Activated T-helper 1 cell treated with anti-CD3 and anti-CD28 coated beads, Interleukin-2, amount 50 U/mL, for 16 hours (primary cell): ENCODE results near the gene SYNE2.
"Not testable (repeated sequence)": the region's sequence is repeated elsewhere in the genome, so short reads cannot be mapped to it uniquely, and the experiment has no call there.

Experiments used
- DNase-seq, 2 donors: peaks; one replicate each; pipeline ENCODE4 v3.0.0-alpha.2; 2020; ENCODE audit warnings: low read depth in 1 of 2, low spot score in 1 of 2

The SYNE2 gene

DNA sequence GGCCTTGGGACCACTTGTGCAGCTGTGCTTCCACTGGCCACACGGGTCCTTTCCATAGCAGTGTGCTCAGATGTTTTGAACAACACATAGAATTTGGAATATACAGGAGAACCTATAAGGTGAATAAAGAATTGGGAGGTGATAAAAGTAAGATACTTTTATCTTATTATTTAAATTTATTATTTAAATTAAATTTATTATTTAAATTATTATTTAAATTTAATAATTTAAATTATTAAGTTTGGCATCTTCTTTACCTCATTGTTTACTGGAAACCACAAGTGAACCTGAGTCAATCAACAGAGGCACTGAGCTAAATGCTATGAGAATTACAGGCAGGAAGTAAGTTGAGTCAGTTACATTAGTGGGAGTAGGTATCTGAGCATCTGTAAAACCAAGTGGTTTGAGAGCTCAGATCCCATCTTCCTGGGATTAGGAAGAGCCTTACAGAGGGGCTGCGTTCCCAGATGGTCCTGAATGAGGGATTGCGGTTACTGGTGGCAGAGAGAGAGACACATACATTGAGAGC is 338.2 kb downstream of the SYNE2 start:
- no peak for DNase-seq

GRCh38 chr14:64191756-64192155 is 339.0 kb downstream of the SYNE2 start:
- DNase-seq: no peak

DNA sequence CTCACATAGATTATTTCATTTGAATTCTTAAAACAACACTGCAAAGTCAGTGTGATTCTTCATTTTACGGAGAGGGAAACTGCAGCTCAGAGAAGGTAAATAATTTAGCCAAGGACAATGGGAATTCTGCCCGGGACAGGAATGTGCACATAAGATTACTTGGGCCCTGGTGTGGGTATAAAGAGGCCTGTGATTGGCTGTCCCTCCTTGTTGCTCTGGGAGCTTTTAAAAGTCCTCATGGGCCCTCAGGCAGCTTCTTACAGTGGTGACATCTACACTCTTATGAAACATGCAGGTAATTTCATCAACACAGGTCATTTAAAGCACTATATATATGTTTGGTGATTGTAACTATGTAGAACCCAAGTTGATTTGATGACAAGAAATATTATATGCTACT is 341.0 kb downstream of the SYNE2 start:
- DNase-seq: no peak

GRCh38 chr14:64194404-64194803 is 341.6 kb downstream of the SYNE2 start:
- DNase-seq: no peak

DNA sequence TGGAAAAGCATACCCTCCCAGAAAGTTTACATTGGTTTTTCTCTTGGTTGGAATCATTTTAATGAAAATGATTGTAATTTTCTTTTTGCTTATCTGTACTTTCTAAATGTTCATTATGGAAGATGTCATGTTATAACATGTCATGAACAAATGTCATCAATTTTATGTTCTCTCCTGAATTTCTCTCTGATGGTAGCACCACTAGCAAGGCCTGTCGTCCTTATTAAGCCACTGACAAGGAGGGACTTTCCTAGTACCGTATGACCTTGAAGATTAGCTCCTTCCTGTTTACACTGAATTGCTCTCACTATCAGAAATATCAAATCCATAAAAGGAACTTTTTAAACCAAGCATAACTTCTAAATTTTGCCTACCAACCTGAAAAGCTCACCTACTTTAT is 342.4 kb downstream of the SYNE2 start:
- no peak for DNase-seq

GRCh38 chr14:64196056-64196455 is 343.3 kb downstream of the SYNE2 start:
- DNase-seq: no peak

DNA sequence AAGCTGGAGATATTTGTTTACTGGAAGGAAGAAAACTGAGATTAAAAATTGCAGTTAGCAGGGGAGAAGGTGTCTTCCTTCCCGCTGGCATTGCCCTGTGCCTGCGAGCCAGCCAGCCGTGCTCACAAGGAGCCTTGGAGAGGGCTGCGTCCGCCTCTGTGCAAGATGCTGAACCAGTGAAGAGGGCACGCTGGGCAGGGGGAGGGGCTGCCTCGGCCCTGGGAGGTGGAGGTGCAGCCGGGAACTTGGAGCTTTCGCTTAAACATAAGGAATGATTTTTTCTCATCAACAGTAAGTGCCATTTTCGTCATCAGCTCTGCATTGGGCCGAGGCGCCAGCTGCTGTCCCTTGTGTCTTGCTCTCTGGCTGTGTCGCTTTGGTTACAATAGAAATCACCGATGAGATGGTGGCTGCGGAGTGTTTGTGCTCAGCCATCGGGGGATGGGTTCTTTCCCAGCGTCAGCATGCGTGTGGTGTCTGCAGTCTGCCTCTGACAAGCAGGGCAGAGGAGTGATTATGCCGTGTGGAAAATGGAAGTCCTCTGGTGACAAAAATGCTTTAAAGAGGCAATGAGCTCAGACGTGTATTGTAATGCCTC is 344.1 kb downstream of the SYNE2 start:
- DNase-seq: no peak

DNA sequence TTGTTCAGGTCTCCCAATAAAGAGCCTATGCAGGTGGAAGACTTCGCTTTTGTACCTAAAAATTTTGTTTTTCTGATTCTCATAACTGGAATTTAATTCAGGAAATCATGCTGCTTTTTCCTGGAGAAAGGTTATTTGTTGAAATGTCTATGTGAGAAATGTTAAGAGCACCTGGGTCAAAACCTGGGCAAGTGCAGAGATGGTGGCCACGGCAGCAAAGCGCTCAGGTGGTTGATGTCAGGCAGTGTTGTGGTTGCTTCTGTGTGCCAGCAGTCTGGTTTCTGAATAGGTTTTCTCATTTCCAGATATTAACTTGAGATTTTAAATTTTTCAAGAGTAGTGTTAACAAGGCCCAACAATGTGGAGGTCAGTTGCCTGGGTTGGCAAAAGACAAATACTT is 345.2 kb downstream of the SYNE2 start:
- DNase-seq: no peak

GRCh38 chr14:64198486-64198885 is 345.7 kb downstream of the SYNE2 start:
- DNase-seq: no peak

GRCh38 chr14:64200170-64200569 is 347.4 kb downstream of the SYNE2 start:
- no peak for DNase-seq

DNA sequence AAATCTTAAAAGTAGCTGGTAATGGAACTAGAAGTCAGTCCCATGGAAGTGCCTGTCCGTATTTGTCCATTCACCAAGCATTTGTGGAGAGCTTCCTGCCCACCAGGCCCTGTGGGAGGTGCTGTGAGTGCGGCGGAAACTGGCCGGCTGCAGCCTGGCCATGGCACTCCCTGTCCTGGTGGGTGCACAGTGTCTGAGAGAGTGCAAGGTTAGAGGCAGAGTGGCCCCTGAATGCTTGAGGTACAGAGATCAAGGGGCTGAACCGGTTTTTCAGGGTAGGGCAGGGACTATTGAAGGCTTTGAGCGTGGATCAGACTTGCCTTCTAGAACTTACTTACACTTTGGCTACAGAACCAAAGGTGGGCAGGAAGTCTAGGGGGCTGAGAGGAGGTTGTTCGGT is 348.5 kb downstream of the SYNE2 start:
- no peak for DNase-seq

DNA sequence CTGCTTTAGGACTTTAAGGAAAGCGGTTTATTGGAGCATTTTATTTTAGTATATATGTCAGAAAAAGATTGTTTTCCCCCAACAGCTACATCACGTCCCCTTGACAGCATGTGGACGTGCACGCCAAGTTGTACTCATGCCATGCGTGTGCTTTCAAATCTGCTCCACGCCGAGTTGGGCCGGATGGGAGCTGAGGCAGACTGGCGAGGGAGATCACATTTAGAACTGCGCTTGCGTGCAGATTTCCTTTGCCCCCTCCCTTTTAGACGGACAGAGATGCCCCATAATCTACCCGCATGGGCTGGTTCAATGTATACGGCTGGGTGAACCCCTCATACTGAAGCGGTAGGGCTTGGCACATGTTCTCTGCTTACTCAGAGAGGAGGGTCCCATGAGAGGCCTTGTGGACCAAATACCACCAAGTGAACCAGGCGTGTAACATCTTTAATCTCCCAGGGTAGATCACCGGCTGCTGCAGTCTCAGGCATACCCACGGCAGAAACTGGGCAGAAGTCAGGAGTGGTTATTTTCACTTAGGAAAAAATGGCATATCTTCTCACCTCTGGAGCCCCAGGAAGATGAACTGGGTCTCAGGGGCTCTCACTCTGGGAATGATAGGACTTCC is 349.2 kb downstream of the SYNE2 start:
- DNase-seq: no peak

- DNase-seq: no peak
Measured at GRCh38 chr14:64202716-64203115, 349.9 kb downstream of the SYNE2 start.

- DNase-seq: no peak
Measured at GRCh38 chr14:64203366-64204006, 350.7 kb downstream of the SYNE2 start.

DNA sequence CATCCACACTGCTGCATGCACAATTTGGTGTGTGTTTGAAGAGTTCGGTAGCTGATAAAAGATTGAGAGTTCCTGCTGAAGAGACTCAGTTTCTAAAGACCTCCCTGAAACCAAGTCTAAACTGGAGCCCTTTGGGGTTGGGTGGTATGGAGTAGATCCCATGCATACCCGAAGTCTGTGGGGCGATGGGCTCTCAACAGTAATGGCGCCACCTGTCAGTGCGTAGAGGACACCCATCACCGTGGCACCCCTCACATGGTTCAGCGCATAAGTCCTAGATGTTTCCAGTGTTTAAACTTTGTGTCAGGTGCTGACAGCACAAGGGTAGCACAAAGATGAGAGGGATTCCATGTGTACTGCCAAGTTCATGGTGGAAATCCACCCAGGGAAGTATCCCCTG is 355.5 kb downstream of the SYNE2 start:
- DNase-seq: no peak

DNA sequence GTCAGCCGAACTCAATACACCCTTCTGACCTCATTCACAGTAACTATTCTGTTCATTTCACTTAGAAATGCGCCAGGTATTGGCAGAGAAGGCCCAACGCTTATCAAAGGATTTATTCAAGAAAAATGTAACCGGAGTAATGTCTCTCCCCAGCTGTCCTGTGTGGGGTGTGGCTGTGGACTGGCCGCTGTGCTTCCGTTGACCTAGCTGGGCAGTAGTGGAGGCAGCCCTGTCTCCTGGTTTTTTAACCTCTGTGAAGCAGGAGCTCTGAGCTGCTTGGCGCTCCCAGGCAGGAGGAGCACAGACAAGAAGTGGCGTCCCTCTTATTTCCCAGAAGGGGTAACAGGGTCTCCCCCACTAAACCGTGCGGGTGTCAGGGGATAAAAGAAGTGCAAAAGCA is 356.2 kb downstream of the SYNE2 start:
- no peak for DNase-seq

DNA sequence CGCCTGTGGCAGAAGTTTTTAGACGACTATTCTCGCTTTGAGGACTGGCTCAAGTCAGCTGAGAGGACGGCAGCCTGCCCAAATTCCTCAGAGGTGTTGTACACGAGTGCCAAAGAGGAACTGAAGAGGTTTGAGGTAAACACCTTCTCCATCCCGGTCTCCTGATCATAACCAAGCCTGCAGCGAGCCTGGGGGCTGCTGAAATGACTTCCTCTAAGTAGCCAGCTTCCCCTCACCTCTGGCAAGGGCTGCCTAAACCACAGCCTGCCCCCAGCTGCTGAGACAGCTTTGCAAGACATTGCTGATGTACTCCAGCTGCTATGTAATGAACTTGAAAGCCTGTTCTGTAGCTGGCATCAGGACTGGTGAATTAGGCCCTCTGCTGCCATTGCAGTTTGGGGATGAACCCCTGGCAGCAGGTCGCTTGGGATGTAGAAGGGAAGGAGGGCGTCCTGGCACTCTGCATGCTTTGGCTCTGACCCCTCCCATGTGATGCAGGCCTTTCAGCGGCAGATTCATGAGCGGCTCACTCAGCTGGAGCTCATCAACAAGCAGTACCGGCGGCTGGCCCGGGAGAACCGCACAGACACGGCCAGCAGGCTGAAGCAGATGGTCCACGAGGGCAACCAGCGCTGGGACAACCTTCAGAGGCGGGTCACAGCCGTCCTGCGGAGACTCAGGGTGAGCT is 356.8 kb downstream of the SYNE2 start:
- no peak for DNase-seq

DNA sequence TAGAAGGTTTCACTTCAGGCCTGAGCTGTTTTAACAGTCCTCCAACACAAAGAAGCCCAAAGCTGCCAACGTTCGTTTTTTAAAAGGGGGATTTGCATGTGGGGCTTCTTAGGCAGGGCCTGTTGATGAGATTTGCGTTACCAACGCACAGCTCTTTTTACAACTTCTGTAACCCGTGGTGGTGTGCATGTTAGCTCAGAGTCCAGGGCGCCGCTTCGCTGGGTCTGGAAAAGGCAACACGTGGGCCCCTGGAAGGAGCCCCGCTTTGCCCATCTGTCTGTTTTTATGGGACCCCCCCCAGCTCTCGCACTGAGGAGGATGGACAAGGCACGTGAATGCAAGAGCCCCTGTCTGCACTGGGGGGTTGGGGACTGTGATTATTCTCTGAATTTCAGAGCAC is 357.4 kb downstream of the SYNE2 start:
- no peak for DNase-seq

DNA sequence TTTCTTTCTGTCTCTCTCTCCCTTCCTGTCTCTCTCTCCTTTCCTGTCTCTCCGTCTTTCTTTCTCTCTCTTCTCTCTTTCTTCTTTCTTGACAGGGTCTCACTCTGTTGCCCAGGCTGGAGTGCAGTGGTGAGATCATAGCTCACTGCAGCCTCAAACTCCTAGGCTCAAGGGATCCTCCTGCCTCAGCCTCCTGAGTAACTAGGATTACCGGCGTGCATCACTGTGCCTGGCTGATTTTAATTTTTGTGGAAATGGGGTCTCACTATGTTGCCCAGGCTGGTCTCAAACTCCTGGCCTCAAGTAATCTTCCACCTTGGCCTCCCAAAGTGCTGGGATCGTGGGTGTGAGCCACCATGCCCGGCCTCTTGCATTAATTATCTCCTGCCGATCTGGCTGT is 358.1 kb downstream of the SYNE2 start:
- DNase-seq: not testable (repeated sequence)

DNA sequence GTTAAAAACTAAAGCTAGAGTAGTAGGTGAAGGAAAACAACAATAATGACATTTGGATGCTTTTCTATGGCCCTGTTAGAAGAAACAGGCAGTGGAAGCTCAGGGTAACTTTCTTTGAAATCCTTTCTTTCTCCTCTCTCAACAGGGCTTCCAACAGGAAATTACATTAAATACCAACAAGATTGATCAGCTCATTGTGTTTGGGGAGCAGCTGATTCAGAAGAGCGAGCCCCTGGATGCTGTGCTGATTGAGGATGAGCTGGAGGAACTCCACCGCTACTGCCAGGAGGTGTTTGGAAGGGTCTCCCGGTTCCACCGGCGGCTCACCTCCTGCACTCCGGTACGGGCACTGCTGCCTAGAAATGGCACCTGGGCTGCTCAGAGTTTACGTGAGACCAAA is 359.9 kb downstream of the SYNE2 start:
- no peak for DNase-seq

GRCh38 chr14:64213086-64213485 is 360.3 kb downstream of the SYNE2 start:
- DNase-seq: no peak
